HCEC 1CT (cell line): ENCODE measurements around the gene RCOR1.
"Not testable (repeated sequence)": the region's sequence is repeated elsewhere in the genome, so short reads cannot be mapped to it uniquely, and the experiment has no call there.

Experiments used
- DNase-seq: peaks from one replicate; pipeline ENCODE4 v3.0.0-alpha.2; 2017

The RCOR1 gene

DNA sequence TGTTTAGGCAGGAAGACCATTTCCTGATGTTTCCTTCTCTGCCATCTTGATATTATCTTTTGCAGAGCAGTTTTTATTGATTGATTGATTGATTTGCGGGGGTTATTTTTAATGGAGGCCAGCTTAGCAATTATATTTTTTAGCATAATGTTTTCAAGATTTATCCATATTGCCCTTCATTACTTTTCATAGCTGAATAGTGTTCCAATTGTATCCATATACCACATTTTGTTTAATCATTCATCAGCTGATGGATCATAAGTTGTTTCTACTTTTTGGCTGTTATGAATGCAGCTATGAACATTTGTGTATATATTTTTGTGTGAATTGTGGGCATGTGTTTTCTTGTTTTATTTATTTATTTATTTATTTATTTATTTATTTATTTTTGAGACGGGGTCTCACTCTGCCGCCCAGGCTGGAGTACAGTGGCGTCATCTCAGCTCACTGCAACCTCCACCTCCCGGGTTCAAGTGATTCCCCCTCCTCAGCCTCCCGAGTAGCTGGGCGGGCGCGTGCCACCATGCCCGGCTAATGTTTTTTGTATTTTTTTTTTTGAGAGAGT is 20.9 kb upstream of the RCOR1 start:
- no peak for DNase-seq

DNA sequence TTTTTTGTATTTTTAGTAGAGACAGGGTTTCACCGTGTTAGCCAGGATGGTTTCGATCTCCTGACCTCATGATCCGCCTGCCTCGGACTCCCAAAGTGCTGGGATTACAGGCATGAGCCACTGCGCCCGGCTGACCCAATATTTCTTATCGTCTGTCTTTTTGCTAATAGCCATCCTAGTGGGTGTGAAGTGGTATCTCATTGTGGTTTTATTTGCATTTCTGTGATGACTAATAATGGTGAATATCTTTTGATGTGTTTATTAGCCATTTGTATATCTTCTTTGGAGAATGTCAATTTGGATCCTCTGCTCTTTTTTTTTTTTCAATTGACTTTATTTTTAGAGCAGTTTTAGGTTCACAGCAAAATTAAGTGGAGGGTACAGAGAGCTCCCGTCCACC is 19.3 kb upstream of the RCOR1 start:
- DNase-seq: not testable (repeated sequence)

DNA sequence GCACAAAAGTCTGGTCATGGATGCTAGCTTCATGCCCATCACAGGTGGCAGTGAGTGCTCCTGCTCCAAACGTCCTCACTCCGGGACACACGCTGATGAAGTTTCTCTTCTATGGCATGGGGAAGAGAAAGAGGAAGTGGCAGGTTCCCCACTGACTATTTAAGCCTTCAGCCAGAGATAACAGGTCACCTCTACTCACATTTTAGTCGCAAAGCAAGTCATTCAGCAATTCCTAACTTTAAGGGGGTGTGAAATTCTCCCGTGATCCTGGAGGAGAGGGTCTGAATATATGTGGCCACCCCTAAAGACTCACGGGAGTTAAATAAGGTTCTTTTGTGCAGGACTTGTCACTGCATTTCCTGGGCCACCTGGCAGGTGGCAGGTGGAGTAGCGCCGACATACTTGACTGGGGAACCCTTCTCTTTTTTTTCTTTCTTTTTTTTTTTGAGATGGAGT is 18.8 kb upstream of the RCOR1 start:
- no peak for DNase-seq

DNA sequence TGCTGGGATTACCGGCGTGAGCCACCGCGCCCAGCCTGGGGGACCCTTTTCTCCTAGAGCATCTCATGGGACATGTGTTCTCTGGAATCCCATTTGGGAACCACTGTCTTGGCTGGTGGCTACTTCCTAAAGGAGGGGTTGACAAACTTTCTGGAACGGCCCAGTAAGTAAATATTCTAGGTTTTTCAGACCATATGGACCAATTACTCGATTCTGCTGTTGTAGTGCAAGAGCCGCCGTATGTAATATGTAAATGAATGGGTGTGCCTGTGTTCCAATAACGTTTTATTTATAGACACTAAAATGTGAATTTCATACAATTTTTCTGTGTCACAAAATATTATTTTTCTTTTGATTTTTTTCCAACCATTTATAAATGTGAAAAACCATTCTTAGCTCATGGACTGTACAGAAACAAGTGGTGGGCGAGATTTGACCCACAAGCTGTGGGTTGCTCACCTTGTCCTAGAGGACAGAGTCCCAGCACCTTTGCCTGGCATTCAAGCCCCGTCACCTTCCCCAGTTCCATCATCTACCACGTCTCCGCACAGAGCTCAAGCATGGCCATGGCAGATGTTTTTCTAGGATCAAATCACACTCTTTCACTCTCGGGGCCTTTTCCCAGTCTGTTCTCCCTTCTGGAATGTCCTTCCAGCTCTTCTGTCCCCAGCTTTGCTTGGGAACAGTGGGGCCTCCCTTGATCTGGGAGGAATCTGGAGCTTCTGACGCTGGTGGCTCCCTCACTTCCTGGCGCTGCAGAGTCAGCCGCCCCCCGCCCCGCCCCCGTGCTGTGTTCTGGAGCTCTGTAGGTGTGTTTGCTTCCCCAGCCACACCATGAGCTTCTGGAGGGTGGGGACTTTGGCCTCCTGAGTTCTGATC is 17.9 kb upstream of the RCOR1 start:
- no peak for DNase-seq

DNA sequence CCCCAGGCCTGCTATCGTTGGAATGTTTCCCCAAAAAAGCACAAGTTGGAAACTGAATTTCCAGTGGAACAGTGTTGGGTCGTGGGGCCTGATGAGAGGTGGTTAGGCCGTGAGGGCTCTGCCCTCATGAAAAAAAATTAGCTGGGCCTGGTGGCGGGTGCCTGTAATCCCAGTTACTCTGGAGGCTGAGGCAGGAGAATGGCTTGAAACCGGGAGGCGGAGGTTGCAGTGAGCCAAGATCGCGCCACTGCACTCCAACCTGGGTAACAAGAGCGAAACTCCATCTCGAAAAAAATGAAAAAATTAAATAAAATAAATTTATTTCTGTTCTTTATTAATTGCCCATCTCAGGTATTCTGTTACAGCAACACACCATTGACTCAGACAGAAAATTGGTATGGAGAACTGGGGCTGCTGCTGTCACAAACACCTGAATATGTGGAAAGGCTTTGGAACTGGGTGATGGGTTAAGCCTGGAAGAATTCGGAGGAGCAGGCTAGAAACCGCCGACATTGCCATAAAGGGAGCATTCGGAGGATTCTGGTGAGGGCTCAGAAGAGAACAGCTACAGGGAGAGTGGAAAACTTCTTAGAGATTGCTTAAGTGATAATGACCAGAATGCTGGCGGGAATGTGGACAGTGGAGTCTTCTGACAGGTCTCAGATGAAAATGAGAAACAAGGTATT is 17.1 kb upstream of the RCOR1 start:
- DNase-seq: no peak

DNA sequence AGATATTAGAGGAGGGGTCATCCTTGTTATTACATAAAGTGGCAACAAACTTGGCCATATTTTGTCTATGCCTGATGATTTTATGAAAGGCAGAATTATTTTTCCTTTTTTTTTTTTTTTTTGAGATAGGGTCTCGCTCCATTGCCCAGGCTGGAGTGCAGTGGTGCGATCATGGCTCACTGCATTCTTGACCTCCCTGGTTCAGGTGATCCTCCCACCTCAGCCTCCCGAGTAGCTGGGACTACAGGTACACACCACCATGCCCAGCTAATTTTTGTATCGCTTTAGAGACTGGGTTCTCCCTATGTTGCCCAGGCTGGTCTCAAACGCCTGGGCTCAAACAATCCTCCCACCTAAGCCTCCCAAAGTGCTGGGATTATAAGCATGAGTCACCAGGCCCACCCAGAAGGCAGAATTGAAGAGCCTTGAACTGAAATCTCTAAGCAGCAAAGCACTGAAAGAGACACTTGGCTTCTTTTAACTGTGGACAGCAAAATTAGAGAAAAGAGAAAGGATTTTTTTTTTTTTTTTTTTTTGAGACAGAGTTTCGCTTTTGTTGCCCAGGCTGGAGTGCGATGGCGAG is 16.5 kb upstream of the RCOR1 start:
- not testable (repeated sequence) for DNase-seq

DNA sequence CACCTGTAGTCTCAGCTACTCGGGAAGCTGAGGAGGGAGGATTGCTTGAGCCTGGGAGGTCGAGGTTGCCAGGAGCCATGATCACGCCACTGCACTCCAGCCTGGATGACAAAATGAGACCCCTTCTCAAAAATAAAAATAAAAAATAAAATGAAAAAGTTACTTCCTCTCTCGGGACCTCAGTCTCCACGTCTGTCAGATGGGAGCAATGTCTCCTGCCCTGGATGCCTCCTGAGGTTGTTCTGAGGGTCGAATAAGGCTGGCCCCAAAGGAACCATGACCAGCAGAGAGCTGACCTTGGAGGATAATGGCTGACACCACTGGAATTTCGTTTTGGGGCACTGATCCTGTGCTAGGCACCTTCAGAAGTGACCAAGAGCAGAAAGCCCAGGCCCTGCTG is 13.6 kb upstream of the RCOR1 start:
- DNase-seq: no peak

DNA sequence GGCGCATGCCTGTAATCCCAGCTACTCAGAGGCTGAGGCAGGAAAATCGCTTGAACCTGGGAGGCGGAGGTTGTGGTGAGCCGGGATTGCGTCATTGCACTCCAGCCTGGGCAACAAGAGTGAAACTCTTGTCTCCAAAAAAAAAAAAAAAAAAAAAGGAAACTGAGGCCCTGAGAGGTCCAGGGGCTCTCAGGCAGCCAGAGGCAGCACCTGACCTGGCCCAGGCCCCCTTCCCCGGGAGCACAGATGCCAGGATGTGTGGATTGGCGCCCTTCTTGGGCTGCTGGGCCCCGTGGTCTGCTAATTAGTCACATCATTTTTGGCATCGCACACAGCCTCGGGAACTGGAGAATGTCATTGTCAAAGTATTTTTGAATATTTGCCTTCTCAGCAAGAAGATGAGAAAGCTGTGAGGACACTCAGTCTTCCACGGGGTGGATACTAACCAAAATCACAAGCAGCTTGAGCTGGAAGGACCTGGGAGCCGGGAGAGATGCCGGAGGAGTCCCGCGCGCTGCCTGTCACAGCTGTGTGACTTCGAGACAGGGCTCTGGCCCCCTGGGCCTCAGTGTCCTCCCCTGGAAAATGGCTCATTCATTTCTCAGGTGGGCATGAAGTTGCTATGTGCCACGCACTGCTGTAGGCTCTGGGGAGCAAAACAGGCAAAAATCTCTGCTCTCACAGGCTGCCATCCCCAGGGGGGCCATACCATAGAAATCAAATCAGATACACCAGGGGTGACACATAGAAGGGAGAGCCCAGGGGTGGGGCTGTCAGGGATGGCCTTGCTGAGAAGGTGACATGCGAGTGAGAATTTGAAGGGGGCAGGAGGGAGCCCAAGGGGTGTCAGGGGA is 12.5 kb upstream of the RCOR1 start:
- DNase-seq: peak; percentile 64

DNA sequence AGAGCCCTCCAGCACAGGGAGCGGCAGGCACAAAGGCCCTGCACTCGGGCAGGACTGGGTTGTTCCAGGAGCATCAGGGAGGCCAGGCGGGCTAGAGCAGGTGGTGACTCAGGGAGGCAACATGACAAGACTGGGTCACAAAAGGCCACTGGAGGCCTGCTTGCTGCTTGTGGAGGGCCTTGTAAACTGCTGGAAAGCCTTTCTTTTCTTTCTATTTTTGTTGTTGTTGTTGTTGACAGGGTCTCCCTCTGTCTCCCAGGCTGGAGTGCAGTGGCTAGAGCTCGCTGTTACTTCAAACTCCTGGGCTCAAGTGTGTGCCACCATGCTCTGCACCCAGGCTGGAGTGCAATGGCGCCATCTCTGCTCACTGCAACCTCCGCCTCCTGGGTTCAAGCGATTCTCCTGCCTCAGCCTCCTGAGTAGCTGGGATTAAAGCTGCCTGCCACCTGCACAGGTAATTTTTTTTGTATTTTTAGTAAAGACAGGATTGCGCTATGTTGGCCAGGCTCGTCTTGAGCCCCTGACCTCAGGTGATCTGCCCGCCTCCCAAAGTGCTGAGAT is 11.8 kb upstream of the RCOR1 start:
- no peak for DNase-seq

DNA sequence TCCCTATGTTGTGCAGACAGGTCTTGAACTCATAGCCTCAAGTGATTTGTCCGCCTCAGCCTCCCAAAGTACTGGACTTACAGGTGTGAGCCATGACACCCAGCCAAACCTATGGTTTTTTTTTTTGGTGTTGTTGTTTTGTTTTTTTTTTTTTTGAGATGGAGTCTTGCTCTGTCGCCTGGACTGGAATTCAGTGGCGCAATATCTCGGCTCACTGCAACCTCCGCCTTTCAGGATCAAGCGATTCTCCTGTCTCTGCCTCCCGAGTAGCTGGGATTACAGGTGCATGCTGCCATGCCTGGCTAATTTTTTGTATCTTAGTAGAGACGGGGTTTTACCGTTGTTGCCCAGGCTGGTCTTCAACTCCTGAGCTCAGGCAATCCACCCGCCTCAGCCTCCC is 11.3 kb upstream of the RCOR1 start:
- DNase-seq: no peak

DNA sequence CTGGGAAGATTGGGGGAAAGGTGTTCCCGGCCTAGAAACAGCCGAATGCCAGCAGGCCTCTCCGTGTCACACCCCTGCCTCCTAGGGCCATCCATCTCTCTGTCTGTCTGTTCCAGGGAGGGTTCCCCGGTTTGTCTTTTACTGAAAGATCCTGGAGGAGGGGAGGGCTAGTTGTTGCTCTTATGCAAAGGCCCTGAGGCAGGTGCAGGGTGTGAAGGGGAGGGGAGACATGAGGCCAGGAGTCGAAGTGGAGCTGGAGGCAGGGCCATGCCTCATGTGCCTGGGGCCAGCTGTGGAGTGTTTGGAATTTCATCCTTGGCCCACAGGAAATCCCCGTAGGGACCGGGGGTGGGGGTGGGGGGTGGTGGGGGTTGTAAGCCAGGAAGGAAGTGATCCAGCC is 8.7 kb upstream of the RCOR1 start:
- DNase-seq: no peak

DNA sequence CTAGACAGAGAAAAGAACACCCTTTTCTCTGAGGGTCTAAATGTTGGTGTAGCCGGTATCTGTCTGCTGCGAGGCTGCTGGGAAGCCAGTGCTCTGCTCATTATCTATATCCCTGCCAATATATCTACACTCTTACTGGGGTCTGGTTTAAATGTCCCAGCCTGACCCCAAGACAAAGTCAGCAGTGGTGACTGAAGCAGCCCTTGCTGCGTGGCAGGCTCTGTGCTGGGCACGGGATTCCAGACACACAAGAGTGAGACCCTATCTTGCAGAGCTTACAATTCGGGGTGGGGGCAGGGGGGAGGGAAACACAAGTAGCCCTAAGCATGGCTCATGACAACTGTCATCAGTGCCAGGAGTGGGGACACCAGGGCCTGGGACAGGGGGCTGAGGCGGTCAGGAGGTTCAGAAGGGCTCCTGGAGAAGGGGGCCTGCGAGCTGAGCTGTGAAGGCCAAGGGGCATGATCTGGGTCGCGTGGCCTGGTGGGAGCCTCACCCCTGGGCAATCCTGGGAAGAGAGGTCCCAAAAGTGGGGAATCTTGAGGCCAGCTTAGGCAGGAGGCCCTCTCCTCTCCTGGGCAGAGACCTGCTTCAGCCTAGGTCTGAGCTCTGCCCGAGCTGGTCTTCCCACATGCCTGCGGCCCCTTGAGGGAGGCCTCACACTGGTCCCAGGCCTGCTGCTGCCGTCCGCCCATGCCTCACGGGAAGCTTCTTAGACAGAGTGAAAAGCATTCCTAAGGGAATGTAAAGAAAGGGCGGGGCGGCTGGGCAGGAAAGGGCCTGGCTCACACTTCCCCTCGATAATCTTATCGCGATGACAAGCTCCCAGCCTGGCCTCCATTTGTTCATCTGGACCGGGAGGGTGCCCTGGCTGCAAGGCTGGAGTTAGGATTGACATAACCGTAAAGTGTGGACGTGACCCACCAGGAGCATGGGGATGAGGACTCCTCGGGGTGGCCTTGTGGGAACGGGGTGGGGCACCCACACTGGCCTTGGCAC is 7.3 kb upstream of the RCOR1 start:
- no peak for DNase-seq

DNA sequence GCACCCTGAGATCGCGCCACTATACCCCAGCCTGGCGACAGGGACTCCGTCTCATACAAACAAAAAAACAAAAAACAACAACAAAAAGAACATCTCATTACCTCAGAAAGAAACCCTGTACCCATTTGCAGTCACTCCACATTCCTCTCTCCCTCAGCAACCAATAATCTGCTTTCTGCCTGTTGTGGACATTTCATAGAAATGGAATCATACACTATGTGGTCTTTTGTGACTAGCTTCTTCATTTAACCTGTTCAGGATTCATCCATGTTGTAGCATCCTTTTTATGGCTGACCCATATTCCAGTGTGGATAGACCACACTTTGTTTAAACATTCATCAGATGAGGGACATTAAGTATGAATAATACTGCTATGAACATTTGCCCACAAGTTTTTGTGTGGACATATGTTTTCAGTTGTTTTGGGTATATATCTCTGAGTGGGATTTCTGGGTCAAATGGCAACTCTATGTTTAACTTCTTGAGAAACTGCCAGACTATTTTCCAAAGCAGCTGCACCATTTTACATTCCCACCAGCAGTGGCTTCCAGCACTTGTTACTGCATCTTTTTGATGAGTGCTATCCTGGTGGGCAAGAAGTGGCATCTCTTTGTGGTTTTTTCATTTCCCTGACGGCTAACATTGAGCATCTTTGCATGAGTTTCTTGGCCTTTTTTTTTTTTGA is 5.9 kb upstream of the RCOR1 start:
- peak; percentile 30 for DNase-seq

DNA sequence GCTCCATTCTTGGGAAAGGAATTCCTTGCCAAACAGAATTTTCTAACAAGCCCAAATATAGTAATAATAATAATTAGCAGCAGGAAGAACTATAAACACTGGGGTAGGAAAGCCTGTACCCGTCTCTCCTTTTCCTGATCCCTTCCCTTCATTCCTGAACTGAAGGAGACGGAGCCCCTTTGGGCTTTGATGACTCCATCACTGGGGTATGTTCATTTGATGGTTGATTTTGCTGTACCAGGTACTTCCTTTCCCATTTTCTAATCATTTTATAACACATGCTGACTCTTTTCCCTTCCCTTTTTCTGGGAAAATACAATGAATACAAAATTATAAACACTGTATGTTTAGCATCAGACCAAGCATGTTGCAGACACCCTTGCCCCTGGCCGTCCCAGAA is 3.6 kb upstream of the RCOR1 start:
- no peak for DNase-seq

DNA sequence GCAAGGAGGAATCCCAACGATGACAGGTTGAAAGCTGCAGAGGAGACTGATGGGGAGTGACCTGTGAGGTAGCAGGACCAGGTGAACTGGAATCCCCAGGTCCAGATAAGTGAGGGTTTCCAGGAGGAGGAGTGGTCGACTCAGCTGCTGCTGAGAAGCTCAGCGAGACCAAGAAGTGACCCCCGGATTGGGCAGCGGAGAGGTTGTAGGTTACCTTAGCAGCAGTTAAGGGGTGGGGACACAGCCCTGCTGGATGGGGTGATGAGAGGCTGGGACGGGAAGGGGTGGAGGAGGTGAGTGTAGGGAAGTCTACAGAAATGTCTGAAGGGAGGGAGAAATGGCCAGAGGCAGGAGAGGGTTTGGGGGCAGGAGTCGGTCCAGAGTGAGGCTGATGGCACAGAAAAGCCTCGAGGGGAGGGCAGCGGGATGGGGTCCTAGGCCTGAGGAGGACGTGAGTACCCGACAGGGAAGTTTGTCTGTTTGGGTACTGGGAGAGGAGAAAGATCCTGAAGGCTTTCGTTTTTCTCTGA is 2.6 kb upstream of the RCOR1 start:
- no peak for DNase-seq

DNA sequence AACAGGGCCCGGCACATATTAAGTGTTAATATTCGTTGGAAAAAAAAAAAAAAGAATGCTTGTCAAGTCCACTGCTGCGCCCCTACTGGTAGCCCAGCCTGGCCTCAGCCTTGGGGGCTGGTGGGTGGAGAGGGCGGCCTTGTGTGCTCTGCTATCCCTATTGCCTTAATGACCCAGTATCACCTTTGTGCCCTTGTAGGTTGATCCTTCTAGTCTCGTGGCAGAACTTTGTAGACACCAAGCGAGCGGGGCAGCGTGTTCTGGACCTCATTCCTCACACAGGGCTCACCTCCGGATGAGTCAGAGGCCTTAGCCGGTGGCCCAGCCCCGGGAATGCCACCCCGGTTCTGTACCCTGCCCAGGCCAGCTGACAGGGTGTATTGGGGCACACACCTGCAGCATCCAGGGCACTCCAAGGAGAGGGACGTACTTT is 1.8 kb upstream of the RCOR1 start:
- DNase-seq: peak; percentile 21

DNA sequence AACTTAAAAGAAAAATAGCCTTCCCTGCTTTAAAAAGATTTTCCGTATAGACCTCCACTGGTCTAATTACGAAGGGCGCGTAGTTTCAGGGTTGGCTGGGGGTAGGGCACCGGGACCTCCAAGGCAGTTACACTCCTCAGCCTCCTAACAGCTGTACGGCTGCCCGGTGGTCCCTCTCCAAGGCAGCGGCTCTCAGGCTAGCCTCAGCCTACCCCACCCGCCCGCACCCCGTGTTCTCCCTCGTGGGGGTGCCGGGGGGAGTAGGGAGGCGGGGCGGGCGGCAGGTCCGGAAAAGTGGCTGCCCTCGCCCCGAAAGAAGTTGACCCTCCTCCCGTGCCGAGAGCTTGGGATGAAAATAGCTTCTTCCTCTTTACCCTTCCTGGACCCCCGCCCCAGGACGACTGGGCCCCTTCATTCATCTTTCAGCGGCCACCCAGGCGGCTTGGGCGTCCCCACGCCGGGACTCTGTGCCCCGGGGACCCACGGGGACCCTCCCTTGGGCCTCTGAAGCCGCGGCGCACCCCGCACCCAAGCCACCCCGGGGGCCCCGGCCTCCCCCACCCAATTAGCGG is 991 bp upstream of the RCOR1 start:
- DNase-seq: peak; percentile 17

DNA sequence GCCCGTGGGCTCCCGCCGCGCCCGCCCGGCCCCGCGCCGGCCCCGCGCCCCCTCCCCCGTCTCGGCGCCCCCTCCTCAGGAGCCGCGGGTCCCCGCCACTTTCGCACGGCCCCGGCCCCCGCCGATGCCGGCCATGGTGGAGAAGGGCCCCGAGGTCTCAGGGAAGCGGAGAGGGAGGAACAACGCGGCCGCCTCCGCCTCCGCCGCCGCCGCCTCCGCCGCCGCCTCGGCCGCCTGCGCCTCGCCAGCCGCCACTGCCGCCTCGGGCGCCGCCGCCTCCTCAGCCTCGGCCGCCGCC is 263 bp downstream of the RCOR1 start:
- DNase-seq: no peak

DNA sequence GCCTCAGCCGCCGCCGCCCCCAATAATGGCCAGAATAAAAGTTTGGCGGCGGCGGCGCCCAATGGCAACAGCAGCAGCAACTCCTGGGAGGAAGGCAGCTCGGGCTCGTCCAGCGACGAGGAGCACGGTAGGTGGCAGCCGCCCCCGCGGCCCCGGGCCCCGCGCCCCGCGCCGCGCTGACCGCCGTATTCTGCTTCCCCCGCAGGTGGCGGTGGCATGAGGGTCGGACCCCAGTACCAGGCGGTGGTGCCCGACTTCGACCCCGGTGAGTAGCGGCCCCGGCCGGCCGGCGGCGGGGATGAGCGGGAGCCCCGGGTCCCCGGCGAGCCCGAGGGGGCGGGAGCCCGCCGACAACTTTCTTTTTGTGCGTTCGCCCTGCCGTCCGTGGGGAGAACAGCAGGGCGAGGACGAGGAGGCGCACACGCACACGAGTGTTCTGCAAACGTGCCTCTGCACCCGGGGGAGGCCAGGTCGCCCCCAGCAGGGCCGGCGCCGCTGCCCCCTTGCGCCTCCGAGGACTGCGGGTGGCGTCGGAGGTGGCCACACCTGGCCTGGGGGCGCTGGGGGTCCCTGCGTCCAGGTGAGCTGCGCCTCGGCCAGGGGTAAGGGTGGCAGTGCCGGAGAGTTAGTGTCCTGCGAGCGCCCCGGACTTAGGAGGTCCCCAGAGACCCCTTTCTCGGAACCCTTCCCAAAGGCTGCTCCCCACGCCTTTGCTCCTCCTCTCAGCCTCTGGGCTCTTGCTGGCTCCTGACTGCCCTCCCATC is 794 bp downstream of the RCOR1 start:
- peak; percentile 45 for DNase-seq
